Measurements from ENCODE around the gene VMAC.

VMAC gene

DNA sequence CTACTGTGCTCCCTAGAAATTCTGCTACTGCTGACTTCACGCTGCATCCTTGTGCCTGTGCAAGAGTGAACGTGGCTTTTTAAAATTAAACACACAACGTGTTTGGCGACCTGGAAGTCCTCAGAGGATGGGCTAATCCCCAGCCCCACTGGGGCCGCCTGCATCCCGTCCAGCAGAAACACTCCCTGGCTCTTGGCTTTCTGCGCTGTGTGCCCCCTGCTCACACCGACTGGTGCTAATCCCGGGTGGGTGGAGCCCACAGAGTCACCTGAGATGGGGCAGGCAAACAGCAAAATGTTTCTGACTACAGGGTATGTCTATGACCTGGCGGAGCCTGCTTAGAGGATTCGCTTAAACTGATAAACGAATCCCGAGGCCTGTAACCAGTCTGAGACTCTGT lies 24.5 kb downstream of the VMAC start:
- DNase-seq (ENCODE audit: low spot score), result no peak

DNA sequence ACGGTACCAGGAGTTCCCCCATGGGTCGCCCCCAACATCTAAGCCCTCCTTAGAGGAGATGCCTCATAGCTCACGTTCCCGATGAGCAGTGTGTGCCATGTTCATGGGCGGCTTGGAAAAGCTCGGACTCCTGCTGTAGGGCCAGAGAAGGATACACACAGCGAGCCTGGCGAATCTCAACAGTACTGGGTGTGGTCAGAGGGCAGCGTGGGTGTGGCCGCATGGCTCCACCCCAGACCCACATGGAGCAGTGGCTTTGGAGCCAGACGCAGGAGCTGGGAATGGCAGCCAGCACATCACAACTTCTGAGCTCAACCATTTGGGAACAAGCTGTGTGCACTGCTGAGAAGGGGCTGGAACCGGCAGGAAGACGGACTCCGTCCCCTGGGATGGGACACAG lies 25.0 kb downstream of the VMAC start:
- no peak for DNase-seq (ENCODE audit: low spot score)

DNA sequence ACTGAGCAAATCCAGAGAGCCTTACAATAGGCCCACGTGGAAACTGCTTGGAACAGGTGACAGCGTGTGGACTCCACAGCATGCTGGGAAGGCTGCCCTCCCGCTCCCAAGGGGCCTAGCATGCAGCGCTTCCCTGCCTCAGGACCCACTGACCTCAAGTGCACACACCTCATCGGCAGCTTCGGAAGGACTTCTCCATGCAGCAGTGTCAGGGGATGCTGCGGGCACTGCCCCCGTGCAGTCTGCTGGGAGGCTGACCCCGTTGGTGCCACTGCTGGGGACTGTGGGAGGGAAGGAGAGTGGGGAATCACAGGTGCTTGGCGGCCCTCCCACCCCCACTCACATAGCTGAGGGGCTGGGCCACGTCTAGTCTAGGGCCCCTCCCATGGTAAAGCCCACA lies 26.6 kb downstream of the VMAC start:
- DNase-seq (ENCODE audit: low spot score), result no peak

DNA sequence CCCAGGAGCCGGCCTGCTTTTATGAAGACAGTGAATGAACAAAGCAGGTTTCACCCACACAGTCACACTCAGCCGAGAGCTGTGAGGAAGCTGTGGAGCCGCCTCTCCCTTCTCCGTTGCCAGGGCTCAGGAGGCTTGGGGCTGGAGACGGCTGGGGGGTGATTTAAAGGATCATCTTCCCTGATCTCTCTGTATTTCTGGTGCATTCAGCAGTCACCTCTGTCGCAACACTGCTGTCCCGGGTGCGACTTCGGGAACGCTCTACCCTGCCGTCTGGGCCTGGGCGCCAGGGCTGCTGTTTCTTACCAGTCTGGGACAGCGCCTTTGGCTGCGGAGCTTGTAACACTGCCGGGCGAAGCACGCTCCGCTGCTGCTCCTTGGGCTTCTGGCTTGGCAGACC lies 27.5 kb downstream of the VMAC start:
- peak; percentile 56 for DNase-seq (ENCODE audit: low spot score)

DNA sequence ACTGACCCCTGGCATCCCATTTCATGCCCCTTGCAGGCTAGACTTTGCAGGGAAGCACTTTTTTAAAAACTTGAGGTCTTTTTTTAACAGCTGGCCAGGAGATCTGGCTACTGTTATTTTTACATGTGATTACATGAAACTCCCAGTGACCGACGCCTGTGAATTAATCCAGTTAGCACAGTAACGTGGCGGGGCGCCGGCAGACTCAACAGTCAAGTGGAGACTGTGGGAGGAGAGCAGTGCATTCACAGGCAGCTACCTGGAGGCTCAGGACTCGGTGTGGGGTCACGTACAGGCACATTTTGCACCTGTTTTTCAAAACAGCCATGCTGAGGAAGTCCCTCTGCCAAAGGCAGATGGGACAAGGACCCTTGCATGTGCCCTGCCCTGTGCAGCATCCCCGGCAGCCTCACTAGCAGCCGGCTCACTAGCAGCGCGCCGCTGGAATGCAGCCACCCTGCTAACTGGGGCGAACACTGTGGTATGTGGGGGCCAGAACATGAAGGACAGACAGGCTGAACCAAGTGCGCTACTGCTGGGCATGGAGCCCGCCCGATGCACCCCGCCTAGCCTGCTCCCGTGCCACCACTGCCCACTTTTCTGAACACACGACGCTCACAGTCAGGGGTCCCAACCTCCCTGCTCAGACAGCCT lies 28.1 kb downstream of the VMAC start:
- no peak for DNase-seq (ENCODE audit: low spot score)

DNA sequence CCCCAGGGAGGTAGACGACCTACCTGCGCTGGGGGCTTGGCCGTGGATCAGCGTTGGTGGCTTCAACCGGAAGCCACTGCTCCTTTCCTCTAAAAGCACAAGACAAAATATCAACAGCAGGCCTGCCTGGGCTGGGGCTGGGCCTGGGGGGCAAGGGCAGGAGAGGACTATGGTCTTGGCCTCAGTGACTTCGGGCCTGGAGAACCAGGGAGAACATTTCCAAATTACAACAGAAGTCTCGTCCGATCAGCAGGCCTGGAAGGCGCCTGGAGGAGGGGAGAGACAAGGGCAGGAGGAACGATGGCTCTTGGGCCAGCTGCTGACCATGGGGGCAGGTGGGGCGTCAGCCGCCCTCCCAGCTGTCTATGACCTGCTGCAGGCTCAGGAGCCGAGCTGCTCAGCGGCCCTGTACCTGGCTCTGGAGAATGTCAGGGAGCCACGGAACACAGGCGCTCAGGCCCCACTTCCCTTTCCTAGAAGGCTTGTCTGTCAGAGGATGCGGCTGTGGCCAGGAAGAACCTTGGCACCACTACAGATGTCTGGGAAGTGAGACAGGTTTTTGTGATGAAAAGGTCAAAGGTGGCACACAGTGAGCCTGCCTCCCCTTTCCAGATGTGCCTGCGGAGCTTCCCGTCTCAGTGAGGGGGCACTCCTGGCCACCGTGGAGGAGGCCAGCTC lies 28.9 kb downstream of the VMAC start:
- no peak for DNase-seq (ENCODE audit: low spot score)

DNA sequence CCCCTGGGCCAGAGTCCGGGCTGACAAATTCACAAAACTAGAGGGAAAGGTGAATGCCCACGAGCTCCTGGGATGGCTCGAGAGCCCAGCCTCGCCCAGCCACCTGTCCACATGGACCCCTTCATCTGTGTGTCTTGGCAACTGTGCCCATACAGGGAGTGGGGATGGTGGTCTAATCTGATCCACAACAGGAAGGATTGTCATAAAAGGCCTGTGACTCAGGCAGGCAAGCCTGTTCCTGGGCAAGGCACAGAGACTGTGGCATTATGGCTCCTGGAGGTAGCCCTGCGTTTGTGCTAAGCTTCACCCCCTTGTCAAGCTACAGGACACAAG lies 29.4 kb downstream of the VMAC start:
- DNase-seq (ENCODE audit: low spot score), result no peak

DNA sequence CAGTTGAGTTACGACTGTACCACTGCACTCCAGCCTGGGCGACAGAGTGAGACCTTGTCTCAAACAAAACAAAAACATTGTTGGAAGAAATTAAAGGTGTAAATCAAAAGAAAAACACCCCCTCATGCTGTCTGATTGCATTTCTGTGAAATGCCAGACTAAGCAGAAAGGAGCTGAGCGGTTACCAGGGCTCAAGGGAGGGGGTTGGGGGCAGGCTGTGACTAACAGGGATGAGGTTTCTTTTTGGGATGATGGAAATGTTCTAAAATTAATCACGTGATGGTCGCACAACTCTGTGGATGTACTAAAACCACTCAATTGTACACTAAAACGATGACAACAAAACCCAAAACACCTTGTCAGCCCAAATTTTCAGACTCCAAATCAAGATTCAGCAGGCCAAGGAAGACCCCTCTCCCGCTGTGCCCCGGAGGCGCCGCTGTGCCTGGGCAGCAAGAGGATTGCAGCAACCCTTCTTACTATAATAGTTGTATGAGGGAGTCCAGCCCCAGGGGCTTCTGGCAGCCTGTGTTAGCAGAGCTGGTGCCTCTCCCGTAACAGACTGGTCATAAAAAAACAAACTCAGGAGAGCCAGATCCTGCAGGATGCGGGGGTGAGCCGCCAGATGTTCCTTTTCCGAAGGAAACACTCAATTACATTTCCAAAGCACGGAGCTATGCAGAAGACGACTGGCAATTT lies 30.3 kb downstream of the VMAC start:
- DNase-seq (ENCODE audit: low spot score), result no peak

DNA sequence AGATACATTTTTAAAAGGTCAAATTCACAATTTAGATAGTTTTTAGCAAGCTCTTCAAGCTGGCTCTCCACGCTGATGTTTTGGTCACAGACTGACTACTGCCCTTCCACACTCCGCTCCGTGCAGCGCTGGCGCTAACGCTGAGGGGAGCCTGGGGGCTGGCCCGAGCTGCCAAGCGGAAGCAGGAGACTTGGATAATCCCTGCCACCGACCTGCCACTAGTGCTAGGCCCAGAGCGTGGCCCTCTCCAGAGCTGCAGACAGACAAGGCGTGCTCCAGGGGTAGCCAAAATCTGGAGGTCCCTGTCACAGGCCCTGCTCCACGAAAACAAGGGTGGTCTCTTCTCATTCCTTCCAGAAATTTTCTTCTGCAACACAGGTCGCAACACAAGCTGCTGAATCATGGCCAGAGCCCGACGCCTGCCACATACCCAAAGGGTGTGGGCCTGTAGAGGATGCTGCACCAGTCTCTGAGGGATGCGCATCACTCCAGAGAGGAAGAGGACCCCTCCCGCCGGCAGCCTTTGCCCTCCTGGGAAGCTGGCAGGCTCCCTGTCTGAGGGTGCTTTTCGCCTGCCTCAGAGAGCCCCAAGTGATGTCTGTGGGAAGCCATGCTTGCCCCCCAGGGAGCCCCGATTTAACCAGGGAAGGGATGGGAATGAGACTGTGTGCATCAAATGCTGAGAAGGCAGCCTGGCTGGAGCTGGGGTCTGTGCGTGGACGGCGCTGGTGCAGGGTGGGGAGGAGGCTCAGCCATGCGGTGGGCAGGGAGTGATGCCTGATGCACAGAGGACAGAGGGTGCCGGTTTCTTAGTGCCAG lies 31.0 kb downstream of the VMAC start:
- no peak for DNase-seq (ENCODE audit: low spot score)

DNA sequence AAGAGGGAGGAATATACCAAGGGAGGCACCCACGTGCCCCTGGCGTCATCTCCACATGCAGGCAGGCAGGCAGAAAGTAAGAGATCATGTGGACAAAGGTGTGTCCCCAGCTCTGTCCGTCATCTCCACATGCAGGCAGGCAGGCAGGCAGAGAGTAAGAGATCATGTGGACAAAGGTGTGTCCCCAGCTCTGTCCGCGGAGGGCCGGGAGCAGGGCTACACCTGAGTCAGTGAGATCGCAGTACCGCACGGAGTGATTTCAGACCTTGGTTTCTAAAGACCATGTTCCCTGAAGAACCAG lies 31.6 kb downstream of the VMAC start:
- DNase-seq (ENCODE audit: low spot score), result no peak

DNA sequence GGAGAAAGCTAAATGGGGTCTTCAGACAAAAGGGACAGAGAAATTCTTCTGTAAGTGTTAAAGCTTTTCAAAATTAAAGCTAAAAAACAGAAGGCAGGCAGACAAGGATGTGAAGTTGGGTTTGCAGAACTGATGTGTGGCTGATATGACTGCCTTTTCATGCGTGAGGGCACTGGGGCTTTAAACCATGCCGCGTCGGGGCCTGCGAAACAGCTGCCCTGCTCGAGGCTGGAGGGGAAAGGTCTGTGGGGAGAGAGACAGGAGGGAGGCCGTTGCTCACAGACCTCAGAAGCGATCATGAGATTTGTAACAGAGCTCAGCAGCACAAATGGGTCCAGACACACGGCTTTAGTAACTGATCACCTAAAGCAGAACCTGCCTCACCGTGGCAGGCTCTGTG lies 32.9 kb downstream of the VMAC start:
- no peak for DNase-seq (ENCODE audit: low spot score)

DNA sequence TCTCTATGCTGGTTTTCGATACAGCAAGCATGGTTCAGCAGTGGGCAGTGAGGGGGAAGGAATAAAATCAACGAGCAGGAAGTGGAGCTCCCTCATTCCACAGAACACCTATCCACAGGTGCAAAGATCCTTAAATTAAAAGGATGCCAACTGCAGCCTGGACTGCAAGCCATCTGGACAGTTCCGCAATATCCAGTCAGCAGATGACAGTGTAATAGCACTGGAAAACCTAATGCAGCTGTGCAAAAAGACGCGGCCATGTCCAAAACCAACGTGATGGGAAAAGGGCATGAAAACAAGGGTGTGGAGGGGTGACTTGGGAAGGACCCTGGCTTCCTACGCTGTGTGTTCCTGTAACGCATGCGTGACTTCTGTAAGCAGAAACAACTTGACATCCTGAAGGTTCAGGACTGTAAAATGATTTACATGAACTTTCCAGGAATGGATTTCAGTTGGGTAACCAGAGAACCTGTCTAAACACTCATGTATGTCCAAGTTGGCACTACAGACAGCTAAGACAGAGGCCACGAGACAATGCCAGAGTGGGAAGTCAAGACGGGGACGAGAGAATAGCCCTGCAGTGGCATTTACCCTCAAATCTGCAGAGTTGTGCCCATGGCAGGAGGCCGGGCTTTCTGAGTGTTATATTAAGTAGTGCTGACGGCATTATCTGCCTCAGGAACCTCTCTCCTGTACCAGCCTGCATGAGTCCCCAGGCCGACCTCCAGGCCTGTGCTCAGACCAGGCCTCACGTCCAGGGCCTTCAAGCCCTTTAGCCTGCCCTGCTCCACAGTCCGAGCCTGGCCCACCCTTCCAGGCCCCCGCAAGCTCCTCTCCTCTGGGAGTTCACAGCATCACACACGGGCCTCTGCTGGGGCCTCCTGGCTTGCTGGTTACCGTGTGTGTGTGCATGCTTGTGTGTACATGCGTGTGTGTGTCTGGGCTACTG lies 35.9 kb downstream of the VMAC start:
- no peak for DNase-seq (ENCODE audit: low spot score)

DNA sequence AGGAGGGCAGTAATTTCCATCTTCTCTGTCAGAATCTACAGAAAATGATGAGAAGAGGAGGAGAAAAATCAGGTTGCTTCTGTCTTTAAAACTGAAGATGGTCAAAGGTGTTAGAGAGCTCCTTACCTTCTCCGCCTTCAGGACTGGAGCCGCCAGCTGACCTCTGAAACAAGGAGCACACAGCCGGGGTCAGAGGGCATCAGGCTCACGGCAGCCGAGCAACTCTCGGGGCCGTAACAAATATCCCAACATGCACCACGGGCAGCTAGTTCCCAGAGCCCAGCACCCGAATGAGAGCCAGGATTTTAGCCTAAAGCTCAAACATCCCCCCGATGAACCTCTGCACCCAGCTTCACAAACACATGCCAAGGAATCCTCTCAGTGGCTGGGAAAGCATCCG lies 37.0 kb downstream of the VMAC start:
- no peak for DNase-seq (ENCODE audit: low spot score)

DNA sequence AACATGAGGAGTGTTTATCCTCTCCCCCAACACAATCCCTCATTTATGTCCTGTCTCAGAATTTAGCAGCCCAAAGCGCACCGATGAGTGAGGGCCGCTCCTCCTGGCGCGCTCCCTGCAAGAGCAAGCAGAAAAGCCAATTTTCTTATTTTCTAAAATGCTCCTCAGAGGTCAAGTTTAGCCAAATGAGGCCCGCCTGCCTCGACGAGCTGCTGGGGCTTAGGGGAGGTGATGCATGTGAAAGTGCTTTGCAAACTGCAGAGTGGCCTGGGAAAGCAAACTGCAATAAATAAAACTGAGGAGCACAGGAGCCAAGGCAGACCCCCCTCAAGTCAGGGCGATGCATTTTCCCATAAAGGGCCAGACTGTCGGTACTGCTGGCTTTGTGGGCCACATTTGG lies 38.4 kb downstream of the VMAC start:
- no peak for DNase-seq (ENCODE audit: low spot score)

DNA sequence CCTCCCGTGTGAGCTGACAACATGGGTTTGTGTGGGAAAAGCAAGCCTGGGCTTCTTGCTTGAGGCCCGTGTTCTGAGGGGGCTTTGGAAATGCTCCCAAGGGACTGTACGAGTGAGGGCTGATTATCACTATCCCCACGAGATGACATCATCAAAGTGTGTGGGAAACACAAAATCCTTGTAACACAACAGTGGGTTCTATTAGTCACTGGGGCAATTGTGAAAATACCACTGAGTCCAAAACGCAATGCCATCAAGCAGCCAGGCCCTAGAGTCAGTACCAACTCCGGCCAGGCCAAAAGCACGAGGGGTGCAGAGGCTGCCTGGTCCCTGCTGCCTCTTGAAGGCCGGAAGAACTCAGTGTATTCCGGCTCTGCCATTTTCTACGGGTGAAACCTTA lies 39.0 kb downstream of the VMAC start:
- no peak for DNase-seq (ENCODE audit: low spot score)

DNA sequence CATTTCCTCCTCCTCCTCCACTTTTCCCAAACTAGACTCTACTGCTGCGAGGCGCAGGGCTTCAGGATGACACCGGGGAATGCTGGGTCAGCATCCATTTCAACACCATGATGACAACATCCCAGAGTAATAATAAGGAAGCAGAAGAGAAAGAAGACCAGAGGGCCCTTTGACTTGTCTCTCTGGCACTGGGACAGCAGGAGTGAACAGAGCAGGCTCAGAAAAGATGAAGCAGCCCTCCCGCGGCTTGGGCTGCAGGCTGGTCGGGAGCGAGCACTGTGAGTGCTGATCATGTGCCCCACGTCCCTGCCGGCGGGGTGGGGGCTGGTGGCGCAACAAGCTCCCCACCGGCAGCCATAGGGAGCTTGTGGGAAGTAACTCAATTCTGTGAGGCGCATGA lies 42.8 kb downstream of the VMAC start:
- peak; percentile 94 for DNase-seq (ENCODE audit: low spot score)

DNA sequence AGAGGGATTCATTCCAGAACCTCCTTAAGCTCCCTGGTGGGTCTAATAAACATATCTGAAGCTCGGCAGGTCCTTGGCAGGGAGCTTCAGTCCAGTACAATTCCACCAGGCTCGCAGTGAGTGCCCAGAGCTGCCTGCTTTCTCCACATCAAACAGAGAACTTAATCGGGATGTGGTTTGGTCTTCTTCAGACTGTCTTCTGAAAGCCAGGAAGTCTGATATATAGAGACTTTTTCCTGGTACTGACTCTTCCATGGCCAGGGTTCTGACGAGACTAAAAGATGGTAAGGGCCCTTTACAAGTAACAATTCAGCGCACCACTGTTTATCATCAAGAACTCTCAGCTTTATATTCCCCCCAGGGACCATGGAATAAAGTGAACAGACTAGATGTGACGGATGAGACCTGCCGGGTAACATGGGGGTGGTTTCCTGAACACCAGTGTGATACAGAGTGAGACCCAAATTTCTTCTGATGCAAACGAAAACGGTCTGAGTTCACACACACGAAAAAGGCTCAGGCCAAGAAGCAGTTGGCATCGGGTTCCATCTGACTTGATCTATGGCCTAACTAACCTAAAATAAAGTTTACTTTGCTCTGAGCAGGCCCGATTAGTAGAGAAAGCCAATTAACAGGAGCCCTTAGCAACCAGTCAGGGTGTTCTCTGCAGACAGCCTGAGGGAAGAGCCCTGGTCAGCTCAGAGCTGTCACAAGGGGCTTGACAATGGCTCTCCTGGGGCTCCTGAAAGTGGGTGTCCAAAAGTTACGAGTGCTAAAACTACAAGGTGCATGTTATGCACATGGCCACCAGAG lies 44.3 kb downstream of the VMAC start:
- peak; percentile 53 for DNase-seq (ENCODE audit: low spot score)

DNA sequence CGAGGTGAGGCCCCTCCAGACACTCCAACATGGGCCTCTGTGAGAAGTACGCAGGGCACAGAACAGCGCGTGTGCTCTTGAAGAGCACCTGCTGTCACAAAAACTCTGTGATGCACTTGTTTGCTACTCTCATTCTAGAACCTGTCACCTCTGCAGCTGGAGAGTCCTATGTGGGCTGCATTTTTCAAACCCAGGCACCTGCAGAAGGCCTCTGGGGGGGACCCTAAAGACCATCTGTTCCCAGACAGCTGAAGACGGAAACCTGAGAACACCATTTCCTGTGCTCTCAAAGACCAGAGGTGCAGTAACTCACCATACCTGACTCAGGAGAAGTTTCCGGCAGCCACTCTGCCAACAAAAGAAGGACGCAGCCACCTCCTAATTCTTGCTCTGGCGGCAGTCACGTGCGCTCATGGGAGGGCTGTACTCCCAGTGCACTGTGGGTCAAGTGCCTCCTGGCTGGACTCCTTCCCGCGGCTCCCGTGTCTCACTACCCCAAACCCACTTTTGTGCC lies 45.2 kb downstream of the VMAC start:
- no peak for DNase-seq (ENCODE audit: low spot score)

DNA sequence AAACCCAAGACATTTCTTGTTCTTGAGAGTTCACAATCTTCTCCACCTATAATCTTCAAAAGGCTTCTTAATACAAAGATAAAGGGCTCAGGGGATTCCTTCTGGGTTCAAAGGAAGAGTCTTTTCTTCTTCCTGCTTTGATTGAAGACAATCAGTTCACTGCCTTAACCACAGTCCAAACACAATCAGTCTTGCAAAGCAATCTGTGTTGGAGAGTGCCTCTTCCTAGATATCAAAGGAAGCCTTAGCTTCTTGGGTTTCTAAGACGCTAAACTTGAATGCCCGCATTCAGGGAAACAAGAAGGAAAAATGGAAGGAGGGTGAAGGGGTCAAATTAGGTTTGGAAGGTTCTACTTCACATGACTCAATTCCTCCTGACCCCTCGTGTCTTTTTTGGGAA lies 46.1 kb downstream of the VMAC start:
- no peak for DNase-seq (ENCODE audit: low spot score)

DNA sequence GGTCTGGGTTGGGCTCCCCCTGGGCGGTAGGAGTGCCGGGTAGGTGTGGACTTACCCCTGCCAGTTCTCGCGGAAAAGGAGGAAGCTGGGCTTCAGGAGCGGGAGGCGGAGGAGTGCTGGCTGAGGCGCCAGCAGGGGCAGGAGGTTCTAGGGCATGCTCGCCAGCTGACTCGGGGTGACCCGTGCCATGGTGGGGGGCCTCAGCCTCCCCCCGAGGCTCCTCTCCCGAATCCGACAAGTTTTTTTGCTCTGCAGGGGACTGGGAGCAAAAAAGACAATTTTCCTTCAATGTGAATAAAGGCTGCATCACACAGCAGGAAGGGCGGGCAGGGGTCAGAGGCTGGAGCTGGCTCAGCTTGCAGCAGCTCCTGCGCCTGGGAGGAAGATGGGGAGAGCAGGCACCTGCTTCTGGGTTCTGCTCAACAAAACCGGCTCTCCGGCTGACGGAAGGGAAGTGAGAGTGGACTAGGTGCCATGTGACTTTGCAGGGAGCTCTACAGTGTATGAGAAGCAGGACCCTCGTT lies 46.7 kb downstream of the VMAC start:
- peak; percentile 71 for DNase-seq (ENCODE audit: low spot score)

Measured in Ammon's horn (tissue), 1 donor.